Natural killer cell (primary cell): ENCODE measurements around the gene HSD3B2. TPM values are rescaled to one million over a fixed set of nuclear protein-coding genes. Genes with fewer than 3 reads are reported as not detected.

Experiments
- ATAC-seq, 3 donors: fragments of 150-1000 bp in 2 of 3; fragments of 200-7000 bp in 1 of 3; cut with Tn5 transposase; 1 replicate in 1 of 3; 2 replicates in 2 of 3; pipeline ENCODE4 v1.10.0; 2021; ENCODE audit warnings: mild to moderate bottlenecking in 2 of 3, moderate library complexity in 2 of 3
- DNase-seq, 2 donors: peaks; one replicate each; pipeline versions ENCODE4 v3.0.0 to v3.0.0-alpha.2; 2013 to 2021; ENCODE audit warnings: mixed read lengths in 1 of 2
- H3K27ac ChIP-seq: one replicate; pipeline ENCODE4 v1.5.1; 2013; ENCODE audit warnings: mild to moderate bottlenecking, low read length
- H3K27me3 ChIP-seq: one replicate; pipeline ENCODE4 v1.6.1; 2013; ENCODE audit warnings: low read length; ENCODE audit not compliant: control insufficient read depth, insufficient read depth
- H3K36me3 ChIP-seq: one replicate; pipeline ENCODE4 v1.6.1; 2013; ENCODE audit warnings: low read length; ENCODE audit not compliant: control insufficient read depth, insufficient read depth
- H3K4me1 ChIP-seq: one replicate; pipeline ENCODE4 v1.6.1; 2013; ENCODE audit warnings: low read length; ENCODE audit not compliant: control insufficient read depth, insufficient read depth
- H3K4me3 ChIP-seq: one replicate; pipeline ENCODE4 v1.5.1; 2013; ENCODE audit warnings: low read length
- H3K9me3 ChIP-seq: one replicate; pipeline ENCODE4 v1.6.1; 2013; ENCODE audit warnings: low read length; ENCODE audit not compliant: control insufficient read depth, insufficient read depth
- H3K27ac Mint-ChIP-seq, 2 donors: one replicate each; pipeline ENCODE4 v1.8.0; 2022; ENCODE audit warnings: mild to moderate bottlenecking in 2 of 2, mixed read lengths in 2 of 2, moderate library complexity in 1 of 2
- H3K27me3 Mint-ChIP-seq, 2 donors: one replicate each; pipeline ENCODE4 v1.8.0; 2022; ENCODE audit warnings: low read depth in 2 of 2, mixed read lengths in 2 of 2
- H3K36me3 Mint-ChIP-seq: one replicate; pipeline ENCODE4 v1.8.0; 2022; ENCODE audit warnings: mixed read lengths
- H3K4me1 Mint-ChIP-seq, 2 donors: one replicate each; pipeline ENCODE4 v1.8.0; 2022; ENCODE audit warnings: mixed read lengths in 2 of 2
- H3K4me3 Mint-ChIP-seq: one replicate; pipeline ENCODE4 v1.8.0; 2022; ENCODE audit warnings: mild to moderate bottlenecking, moderate library complexity, mixed read lengths
- H3K9me3 Mint-ChIP-seq, 2 donors: one replicate each; pipeline ENCODE4 v1.8.0; 2022; ENCODE audit warnings: mixed read lengths in 2 of 2
- CTCF ChIP-seq: fragments of 200-600 bp; IDR thresholded peaks from one replicate; pipeline ENCODE4 v1.8.0; 2022; ENCODE audit warnings: antibody characterized with exemption
- WGBS: methylation state at CpG from one replicate; pipeline ENCODE4 v1.1.7; 2013; ENCODE audit warnings: missing lambda C conversion rate; ENCODE audit not compliant: insufficient coverage; 5-methylcytosine and 5-hydroxymethylcytosine counted together
- intact Hi-C: fragments of 100-400 bp; cut with micrococcal nuclease; formaldehyde crosslinking; loops from one replicate; pipeline ENCODE4 v1.14.2; 2022
- total RNA-seq, 4 donors: library from RNA; stranded (reverse); fragments of 120-200 nt in 1 of 4; gene quantifications; one replicate each; pipeline versions ENCODE4 v1.2.3 to v1.2.4, GENCODE V29; 2013 to 2022

Gene HSD3B2
- total RNA-seq, 3 donors from 2014 or later (not counting 1 experiment from before 2014, with no cell fraction given) = not detected

- Histone ChIP-seq H3K27me3 (no peaks in the 10 kb centered on the region), H3K27ac (no peak overlapping the region), H3K4me1 (no peaks in the 10 kb centered on the region), H3K4me3 (no peak overlapping the region), H3K9me3 (no peaks in the 10 kb centered on the region), H3K36me3 (no peaks in the 10 kb centered on the region)
- DNase-seq = no peak
- H3K4me1 Mint-ChIP-seq = no peaks in the 10 kb centered on the region
- peaks cover 0 to 3% of the 10 kb centered on the region in 2 donors for H3K9me3 Mint-ChIP-seq
- TF ChIP-seq CTCF = no peak
- H3K4me3 Mint-ChIP-seq = no peak overlapping the region
- no peaks in the 10 kb centered on the region for H3K36me3 Mint-ChIP-seq
- intact Hi-C loops = no loop called here
- WGBS = 80% methylated on average over 1 of the region's 3 CpGs
- H3K27ac Mint-ChIP-seq = no peak overlapping the region
- H3K27me3 Mint-ChIP-seq = no peaks in the 10 kb centered on the region
- ATAC-seq = no peak
These were observed 32.6 kb downstream of the HSD3B2 start for GRCh38 chr1:119447344-119448126.

- H3K36me3 Mint-ChIP-seq = no peaks in the 10 kb centered on the region
- no peaks in the 10 kb centered on the region for H3K9me3 ChIP-seq
- H3K27me3 ChIP-seq = no peaks in the 10 kb centered on the region
- WGBS = 85% methylated on average over 2 of the region's 2 CpGs
- H3K4me3 Mint-ChIP-seq = no peak overlapping the region
- DNase-seq (no peak), ATAC-seq (no peak)
- no peak overlapping the region for H3K4me3 ChIP-seq
- H3K27ac ChIP-seq = no peak overlapping the region
- H3K9me3 Mint-ChIP-seq = peaks cover 2% of the 10 kb centered on the region in 2 donors
- TF ChIP-seq CTCF = no peak
- H3K27me3 Mint-ChIP-seq = peaks cover 0 to 2% of the 10 kb centered on the region in 2 donors
- H3K36me3 ChIP-seq = no peaks in the 10 kb centered on the region
- H3K27ac Mint-ChIP-seq = no peak overlapping the region
- no peaks in the 10 kb centered on the region for H3K4me1 Mint-ChIP-seq
- intact Hi-C loops = no loop called here
- H3K4me1 ChIP-seq = no peaks in the 10 kb centered on the region
These were observed 33.2 kb downstream of the HSD3B2 start for GRCh38 chr1:119448127-119448511.

DNA sequence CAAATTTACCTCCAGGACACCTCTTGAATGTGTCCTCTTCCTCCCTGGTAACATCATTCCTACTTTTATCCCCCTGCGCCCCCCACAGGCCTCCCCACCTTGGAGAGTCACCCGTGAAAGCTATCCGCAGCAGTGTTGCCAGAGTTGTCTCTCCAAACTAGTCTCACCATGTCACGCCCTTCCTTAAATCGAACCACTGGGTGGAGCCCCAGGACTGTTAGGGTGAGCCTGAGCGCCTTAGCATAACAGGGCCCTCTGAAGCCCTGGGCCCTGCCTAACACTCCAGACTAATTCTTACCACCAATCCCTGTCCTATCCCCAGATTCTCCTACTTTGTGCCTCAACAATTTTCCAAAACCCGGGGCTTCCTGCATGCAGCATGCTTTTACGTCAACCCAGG is 35.0 kb downstream of the HSD3B2 start:
- intact Hi-C loops = no loop called here
- no peaks in the 10 kb centered on the region for H3K36me3 ChIP-seq
- peaks cover 0 to 3% of the 10 kb centered on the region in 2 donors for H3K27me3 Mint-ChIP-seq
- H3K4me1 ChIP-seq = no peaks in the 10 kb centered on the region
- no peaks in the 10 kb centered on the region for H3K36me3 Mint-ChIP-seq
- no peaks in the 10 kb centered on the region for H3K9me3 ChIP-seq
- ATAC-seq (no peak), DNase-seq (no peak)
- no peak overlapping the region for H3K4me3 Mint-ChIP-seq
- H3K4me1 Mint-ChIP-seq = no peaks in the 10 kb centered on the region
- 76% methylated on average over 8 of the region's 8 CpGs for WGBS
- no peak overlapping the region for H3K27ac Mint-ChIP-seq
- no peak for TF ChIP-seq CTCF
- H3K9me3 Mint-ChIP-seq = peaks cover 2 to 3% of the 10 kb centered on the region in 2 donors
- H3K27ac ChIP-seq = no peak overlapping the region
- H3K27me3 ChIP-seq = no peaks in the 10 kb centered on the region
- no peak overlapping the region for H3K4me3 ChIP-seq

- TF ChIP-seq CTCF = no peak
- Histone ChIP-seq H3K4me3 (no peak overlapping the region), H3K4me1 (no peaks in the 10 kb centered on the region), H3K27ac (no peak overlapping the region), H3K36me3 (no peaks in the 10 kb centered on the region), H3K9me3 (no peaks in the 10 kb centered on the region), H3K27me3 (no peaks in the 10 kb centered on the region)
- no peak for ATAC-seq
- WGBS = 88% methylated on average over 5 of the region's 6 CpGs
- Mint-ChIP-seq H3K27me3 (peaks cover 0 to 3% of the 10 kb centered on the region in 2 donors), H3K9me3 (peaks cover 2 to 3% of the 10 kb centered on the region in 2 donors), H3K36me3 (no peaks in the 10 kb centered on the region), H3K27ac (no peak overlapping the region), H3K4me3 (no peak overlapping the region), H3K4me1 (no peaks in the 10 kb centered on the region)
- no peak for DNase-seq
- intact Hi-C loops = no loop called here
These were observed 36.2 kb downstream of the HSD3B2 start for GRCh38 chr1:119451158-119451557.
